GM12878 (cell line): ENCODE measurements around the gene SHB. TPM values are rescaled to one million over a fixed set of nuclear protein-coding genes. Genes with fewer than 3 reads are reported as not detected.

Experiments
- ATAC-seq: fragments of 200-7000 bp; cut with Tn5 transposase; 3 replicates; pipeline ENCODE4 v1.9.1; 2020; ENCODE audit warnings: mild to moderate bottlenecking, moderate library complexity
- BruUV-seq: library from RNA; stranded (reverse); fragments of 400-500 nt; replicated peaks from 2 replicates; lab custom pipeline; 2021; lab: Mats Ljungman, UMichigan
- CTCF ChIA-PET: fragments of 300-600 bp; sonication (Branson Sonifier 250); formaldehyde crosslinking; extraction: SDS; loops from one replicate; lab custom pipeline; 2021; ENCODE audit warnings: inconsistent platforms; lab: Yijun Ruan, JAX
- POLR2A ChIA-PET: fragments of 350-600 bp; formaldehyde crosslinking; extraction: SDS; loops from one replicate; lab custom pipeline; 2021; ENCODE audit warnings: inconsistent platforms; lab: Charles Lee
- RAD21 ChIA-PET: fragments of 300-600 bp; sonication (Branson Sonifier 250); formaldehyde crosslinking; loops from one replicate; lab custom pipeline; 2023; ENCODE audit warnings: antibody characterized with exemption; ENCODE audit not compliant: unreplicated experiment; lab: Charles Lee
- SMC1A ChIA-PET: fragments of 300-600 bp; sonication (Branson Sonifier 250); formaldehyde crosslinking; loops from one replicate; lab custom pipeline; 2023; ENCODE audit not compliant: unreplicated experiment, uncharacterized antibody; lab: Charles Lee
- DNase-seq: peaks from one replicate; pipeline ENCODE4 v3.0.0-alpha.2; 2011; ENCODE audit warnings: low read depth, low spot score
- FAIRE-seq: peaks from 3 replicates; lab custom pipeline; 2011; peaks lifted over from hg19 to GRCh38; lab: Jason Lieb, UNC
- H2AFZ ChIP-seq: 2 replicates; pipeline ENCODE4 v1.6.0; 2011; ENCODE audit warnings: low read depth, low read length, control low read depth; ENCODE audit not compliant: control insufficient read depth
- H3K27ac ChIP-seq: 2 replicates; pipeline ENCODE4 v1.5.1; 2011; ENCODE audit warnings: control low read depth; ENCODE audit not compliant: control insufficient read depth, insufficient read depth
- H3K27me3 ChIP-seq, 2 experiments: replicated peaks in 1 of 2; 2 replicates each; pipeline versions ENCODE4 v1.6.0 to v1.6.1; 2011; ENCODE audit warnings: low read length in 1 of 2; ENCODE audit not compliant: control insufficient read depth in 2 of 2, insufficient read depth in 2 of 2
- H3K36me3 ChIP-seq, 2 experiments: 2 replicates each; pipeline ENCODE4 v1.5.1; 2011; ENCODE audit warnings: low read length in 1 of 2; ENCODE audit not compliant: control insufficient read depth in 2 of 2, insufficient read depth in 2 of 2
- H3K4me1 ChIP-seq: 2 replicates; pipeline ENCODE4 v1.6.1; 2011; ENCODE audit warnings: mild to moderate bottlenecking, low read length, moderate library complexity, mixed read lengths; ENCODE audit not compliant: control insufficient read depth, insufficient read depth
- H3K4me2 ChIP-seq: 2 replicates; pipeline ENCODE4 v1.6.0; 2011; ENCODE audit warnings: control low read depth; ENCODE audit not compliant: control insufficient read depth, insufficient read depth
- H3K4me3 ChIP-seq: fragments of 200-600 bp; sonication (generic); 2 replicates; pipeline ENCODE4 v1.5.1; 2016
- H3K79me2 ChIP-seq: 2 replicates; pipeline ENCODE4 v1.6.0; 2011; ENCODE audit warnings: low read length; ENCODE audit not compliant: control insufficient read depth, insufficient read depth
- H3K9ac ChIP-seq: 2 replicates; pipeline ENCODE4 v1.8.0; 2011; ENCODE audit warnings: low read length, control low read depth, mixed read lengths; ENCODE audit not compliant: control insufficient read depth, insufficient read depth
- H3K9me3 ChIP-seq: replicated peaks from 3 replicates; pipeline ENCODE4 v1.5.1; 2011; ENCODE audit warnings: mild to moderate bottlenecking, low read length; ENCODE audit not compliant: control insufficient read depth, insufficient read depth
- H4K20me1 ChIP-seq: 2 replicates; pipeline ENCODE4 v1.6.0; 2011; ENCODE audit not compliant: control insufficient read depth, insufficient read depth
- CREM ChIP-seq: IDR thresholded peaks from 2 replicates; pipeline ENCODE4 v1.6.1; 2014; ENCODE audit warnings: antibody characterized with exemption, low read depth
- FOXK2 ChIP-seq: fragments of 450-650 bp; IDR thresholded peaks from 2 replicates; pipeline ENCODE4 v1.6.1; 2017; ENCODE audit warnings: mild to moderate bottlenecking, moderate library complexity
- KDM1A ChIP-seq: fragments of 200-600 bp; sonication (generic); IDR thresholded peaks from 2 replicates; pipeline ENCODE4 v1.6.1; 2016; ENCODE audit warnings: borderline replicate concordance
- NRF1 ChIP-seq: conservative IDR thresholded peaks from 2 replicates; pipeline ENCODE4 v1.6.1; 2011; ENCODE audit warnings: mild to moderate bottlenecking, low read depth, low read length, improper control_type of control experiment
- PAX8 ChIP-seq: fragments of 450-650 bp; IDR thresholded peaks from 2 replicates; pipeline ENCODE4 v1.6.1; 2017; ENCODE audit warnings: mild to moderate bottlenecking, moderate library complexity
- TCF7 ChIP-seq: IDR thresholded peaks from 2 replicates; pipeline ENCODE4 v1.6.1; 2014; ENCODE audit warnings: antibody characterized with exemption, borderline replicate concordance
- ZNF384 ChIP-seq: IDR thresholded peaks from 2 replicates; pipeline ENCODE4 v1.6.1; 2012; ENCODE audit warnings: low read depth, mild to moderate bottlenecking, low read length, improper control_type of control experiment, borderline replicate concordance
- WGBS: methylation state at CpG from one replicate; pipeline ENCODE4 v1.1.6; 2016; ENCODE audit warnings: low lambda C conversion rate; ENCODE audit not compliant: insufficient replicate concordance, insufficient coverage; ENCODE audit errors: missing lambda C conversion rate; 5-methylcytosine and 5-hydroxymethylcytosine counted together
- in situ Hi-C: fragments of 300-500 bp; cut with MboI; formaldehyde crosslinking; loops from 9 replicates; pipeline ENCODE4 v1.14.3; 2018; ENCODE audit warnings: mixed read lengths
- intact Hi-C: fragments of 100-400 bp; cut with micrococcal nuclease; formaldehyde crosslinking; loops from one replicate; pipeline ENCODE4 v1.14.2; 2022; ENCODE audit not compliant: unreplicated experiment
- polyA plus RNA-seq, 11 experiments: library from polyadenylated mRNA; depleted of rRNA in 4 of 11; unstranded in 6 of 11; stranded (reverse) in 5 of 11; fragments of >200 nt; fragmentation: Nextera tagmentation in 4 of 11; fragmentation: Illumina TruSeq in 1 of 11; extraction: Ambion mirVana in 4 of 11; extraction: Trizol in 1 of 11; gene quantifications; 1 replicate in 1 of 11; 2 replicates in 10 of 11; pipeline versions ENCODE4 v1.2.1 to v1.2.3, GENCODE V29; 2011 to 2016; ENCODE audit warnings: inconsistent platforms in 2 of 11, missing spikeins in 2 of 11, low read depth in 1 of 11
- total RNA-seq, 4 experiments: library from RNA; depleted of rRNA in 3 of 4; stranded (reverse); fragments of >200 nt in 3 of 4; fragmentation: Illumina TruSeq in 1 of 4; extraction: Trizol in 1 of 4; gene quantifications; 2 replicates each; pipeline versions ENCODE4 v1.2.1 to v1.2.3, GENCODE V29; 2013 to 2021
- TF ChIP-seq, protein P1 (sequence below): IDR thresholded peaks from 2 replicates; pipeline ENCODE4 v1.6.1; 2011; ENCODE audit warnings: borderline replicate concordance, low read depth, mild to moderate bottlenecking, moderate library complexity, low read length; ENCODE audit not compliant: insufficient read depth, poor library complexity, severe bottlenecking
- TF ChIP-seq, protein P2 (sequence below): IDR thresholded peaks from 2 replicates; pipeline ENCODE4 v1.6.1; 2012; ENCODE audit warnings: improper control_type of control experiment, low read depth, low read length; ENCODE audit not compliant: insufficient replicate concordance
- TF ChIP-seq, protein P3 (sequence below): IDR thresholded peaks from 2 replicates; pipeline ENCODE4 v1.6.1; 2012; ENCODE audit warnings: mild to moderate bottlenecking, low read depth, low read length

The SHB gene
- total and polyA plus RNA-seq, 10 of the 15 experiments (the other 5 are each of a cell fraction or from before 2014, with no cell fraction given), result 0.29 to 6.2 (median 1.3) TPM

DNA sequence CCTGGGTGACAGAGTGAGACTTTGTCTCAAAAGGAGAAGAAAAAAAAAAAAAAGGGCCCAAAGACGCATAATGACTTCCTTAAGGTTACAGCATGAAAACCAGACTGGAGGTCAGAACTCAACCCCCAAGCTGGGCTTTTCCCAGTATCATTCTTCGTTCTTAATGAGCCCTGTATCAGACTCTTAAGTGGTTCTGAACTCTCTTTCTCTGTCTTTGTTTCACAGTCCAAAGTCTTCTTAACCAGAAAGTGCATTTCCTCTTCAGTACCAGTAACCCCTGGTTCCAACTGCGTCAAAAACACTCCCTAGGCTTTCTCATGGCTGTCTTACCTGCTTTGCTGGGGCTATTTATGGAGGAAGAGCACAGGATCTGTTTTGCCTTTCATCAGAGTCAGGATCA lies 38.4 kb upstream of the SHB start:
- Histone ChIP-seq H3K36me3 (no peaks in the 10 kb centered on the region), H3K4me2 (no peak overlapping the region), H3K4me1 (peaks cover 10% of the 10 kb centered on the region), H2AFZ (peak overlapping the region; percentile 45), H3K4me3 (no peak overlapping the region), H3K27ac (peak overlapping the region; percentile 30), H3K79me2 (no peaks in the 10 kb centered on the region), H4K20me1 (no peaks in the 10 kb centered on the region; the same call in 1 of the 2 replicates), H3K27me3 (no peaks in the 10 kb centered on the region), H3K9ac (no peak overlapping the region), H3K9me3 (no peaks in the 10 kb centered on the region; the same call in 2 of the 3 replicates)
- intact Hi-C loops, result no loop called here
- POLR2A ChIA-PET, result interaction anchor here (0.6 to 8.6 kb wide), 5 partner anchors 16 to 38 kb away, joined by 3 to 96 read pairs (median 4); no protein-coding TSS in a partner anchor
- in situ Hi-C loops, result no loop called here
- CTCF ChIA-PET, result interaction anchor here (0.8 to 10.1 kb wide), 9 partner anchors 11 to 53 kb away, joined by 3 to 148 read pairs (median 7); no protein-coding TSS in a partner anchor
- BruUV-seq, result no TSS peak
- WGBS, result 17% methylated on average over 3 of the region's 3 CpGs
- RAD21 ChIA-PET, result interaction anchor here (0.8 to 9.3 kb wide), 18 partner anchors 10 to 196 kb away, joined by 3 to 205 read pairs (median 6); no protein-coding TSS in a partner anchor
- ATAC-seq, result peak; percentile 80
- DNase-seq, result no peak
- FAIRE-seq, result no peak
- SMC1A ChIA-PET, result interaction anchor here (0.6 to 17.1 kb wide), 20 partner anchors 8 to 364 kb away, joined by 3 to 359 read pairs (median 12); no protein-coding TSS in a partner anchor
- TF ChIP-seq NRF1 (no peak), CREM (no peak), ZNF384 (peak; percentile 51; the same call in 1 of the 2 replicates), PAX8 (no peak), KDM1A (no peak), FOXK2 (no peak), TCF7 (no peak)
- TF ChIP-seq, protein P1, sequence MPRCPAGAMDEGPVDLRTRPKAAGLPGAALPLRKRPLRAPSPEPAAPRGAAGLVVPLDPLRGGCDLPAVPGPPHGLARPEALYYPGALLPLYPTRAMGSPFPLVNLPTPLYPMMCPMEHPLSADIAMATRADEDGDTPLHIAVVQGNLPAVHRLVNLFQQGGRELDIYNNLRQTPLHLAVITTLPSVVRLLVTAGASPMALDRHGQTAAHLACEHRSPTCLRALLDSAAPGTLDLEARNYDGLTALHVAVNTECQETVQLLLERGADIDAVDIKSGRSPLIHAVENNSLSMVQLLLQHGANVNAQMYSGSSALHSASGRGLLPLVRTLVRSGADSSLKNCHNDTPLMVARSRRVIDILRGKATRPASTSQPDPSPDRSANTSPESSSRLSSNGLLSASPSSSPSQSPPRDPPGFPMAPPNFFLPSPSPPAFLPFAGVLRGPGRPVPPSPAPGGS, result no peak
- TF ChIP-seq, protein P2, sequence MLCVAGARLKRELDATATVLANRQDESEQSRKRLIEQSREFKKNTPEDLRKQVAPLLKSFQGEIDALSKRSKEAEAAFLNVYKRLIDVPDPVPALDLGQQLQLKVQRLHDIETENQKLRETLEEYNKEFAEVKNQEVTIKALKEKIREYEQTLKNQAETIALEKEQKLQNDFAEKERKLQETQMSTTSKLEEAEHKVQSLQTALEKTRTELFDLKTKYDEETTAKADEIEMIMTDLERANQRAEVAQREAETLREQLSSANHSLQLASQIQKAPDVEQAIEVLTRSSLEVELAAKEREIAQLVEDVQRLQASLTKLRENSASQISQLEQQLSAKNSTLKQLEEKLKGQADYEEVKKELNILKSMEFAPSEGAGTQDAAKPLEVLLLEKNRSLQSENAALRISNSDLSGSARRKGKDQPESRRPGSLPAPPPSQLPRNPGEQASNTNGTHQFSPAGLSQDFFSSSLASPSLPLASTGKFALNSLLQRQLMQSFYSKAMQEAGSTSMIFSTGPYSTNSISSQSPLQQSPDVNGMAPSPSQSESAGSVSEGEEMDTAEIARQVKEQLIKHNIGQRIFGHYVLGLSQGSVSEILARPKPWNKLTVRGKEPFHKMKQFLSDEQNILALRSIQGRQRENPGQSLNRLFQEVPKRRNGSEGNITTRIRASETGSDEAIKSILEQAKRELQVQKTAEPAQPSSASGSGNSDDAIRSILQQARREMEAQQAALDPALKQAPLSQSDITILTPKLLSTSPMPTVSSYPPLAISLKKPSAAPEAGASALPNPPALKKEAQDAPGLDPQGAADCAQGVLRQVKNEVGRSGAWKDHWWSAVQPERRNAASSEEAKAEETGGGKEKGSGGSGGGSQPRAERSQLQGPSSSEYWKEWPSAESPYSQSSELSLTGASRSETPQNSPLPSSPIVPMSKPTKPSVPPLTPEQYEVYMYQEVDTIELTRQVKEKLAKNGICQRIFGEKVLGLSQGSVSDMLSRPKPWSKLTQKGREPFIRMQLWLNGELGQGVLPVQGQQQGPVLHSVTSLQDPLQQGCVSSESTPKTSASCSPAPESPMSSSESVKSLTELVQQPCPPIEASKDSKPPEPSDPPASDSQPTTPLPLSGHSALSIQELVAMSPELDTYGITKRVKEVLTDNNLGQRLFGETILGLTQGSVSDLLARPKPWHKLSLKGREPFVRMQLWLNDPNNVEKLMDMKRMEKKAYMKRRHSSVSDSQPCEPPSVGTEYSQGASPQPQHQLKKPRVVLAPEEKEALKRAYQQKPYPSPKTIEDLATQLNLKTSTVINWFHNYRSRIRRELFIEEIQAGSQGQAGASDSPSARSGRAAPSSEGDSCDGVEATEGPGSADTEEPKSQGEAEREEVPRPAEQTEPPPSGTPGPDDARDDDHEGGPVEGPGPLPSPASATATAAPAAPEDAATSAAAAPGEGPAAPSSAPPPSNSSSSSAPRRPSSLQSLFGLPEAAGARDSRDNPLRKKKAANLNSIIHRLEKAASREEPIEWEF, result no peak
- TF ChIP-seq, protein P3, sequence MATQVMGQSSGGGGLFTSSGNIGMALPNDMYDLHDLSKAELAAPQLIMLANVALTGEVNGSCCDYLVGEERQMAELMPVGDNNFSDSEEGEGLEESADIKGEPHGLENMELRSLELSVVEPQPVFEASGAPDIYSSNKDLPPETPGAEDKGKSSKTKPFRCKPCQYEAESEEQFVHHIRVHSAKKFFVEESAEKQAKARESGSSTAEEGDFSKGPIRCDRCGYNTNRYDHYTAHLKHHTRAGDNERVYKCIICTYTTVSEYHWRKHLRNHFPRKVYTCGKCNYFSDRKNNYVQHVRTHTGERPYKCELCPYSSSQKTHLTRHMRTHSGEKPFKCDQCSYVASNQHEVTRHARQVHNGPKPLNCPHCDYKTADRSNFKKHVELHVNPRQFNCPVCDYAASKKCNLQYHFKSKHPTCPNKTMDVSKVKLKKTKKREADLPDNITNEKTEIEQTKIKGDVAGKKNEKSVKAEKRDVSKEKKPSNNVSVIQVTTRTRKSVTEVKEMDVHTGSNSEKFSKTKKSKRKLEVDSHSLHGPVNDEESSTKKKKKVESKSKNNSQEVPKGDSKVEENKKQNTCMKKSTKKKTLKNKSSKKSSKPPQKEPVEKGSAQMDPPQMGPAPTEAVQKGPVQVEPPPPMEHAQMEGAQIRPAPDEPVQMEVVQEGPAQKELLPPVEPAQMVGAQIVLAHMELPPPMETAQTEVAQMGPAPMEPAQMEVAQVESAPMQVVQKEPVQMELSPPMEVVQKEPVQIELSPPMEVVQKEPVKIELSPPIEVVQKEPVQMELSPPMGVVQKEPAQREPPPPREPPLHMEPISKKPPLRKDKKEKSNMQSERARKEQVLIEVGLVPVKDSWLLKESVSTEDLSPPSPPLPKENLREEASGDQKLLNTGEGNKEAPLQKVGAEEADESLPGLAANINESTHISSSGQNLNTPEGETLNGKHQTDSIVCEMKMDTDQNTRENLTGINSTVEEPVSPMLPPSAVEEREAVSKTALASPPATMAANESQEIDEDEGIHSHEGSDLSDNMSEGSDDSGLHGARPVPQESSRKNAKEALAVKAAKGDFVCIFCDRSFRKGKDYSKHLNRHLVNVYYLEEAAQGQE, result no peak
